GM03348 (cell line): Measurements from ENCODE around the gene SINHCAF.

Experiments
- DNase-seq: peaks from one replicate; pipeline ENCODE4 v3.0.0; 2012; ENCODE audit warnings: low spot score

SINHCAF gene

DNA sequence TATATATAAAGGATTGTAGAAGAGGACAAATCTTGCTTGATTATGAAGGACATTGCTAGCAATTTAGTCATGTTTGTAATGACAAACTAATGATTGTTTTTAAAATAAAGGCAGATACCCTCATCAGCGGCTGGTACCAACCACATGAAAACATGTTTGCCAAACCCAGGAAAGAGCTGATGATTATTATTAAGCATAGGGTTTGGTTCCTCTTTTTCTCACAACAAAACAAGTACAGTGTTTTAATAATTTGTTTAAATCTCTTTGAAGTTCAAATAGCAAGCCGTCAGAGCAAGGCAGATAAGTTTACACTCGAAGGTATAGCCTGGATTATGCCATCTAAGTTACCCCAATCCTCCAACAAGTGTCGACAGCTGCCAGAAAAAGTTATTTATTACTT is 5.3 kb upstream of the SINHCAF start:
- no peak for DNase-seq

- DNase-seq = peak; percentile 11
These were observed 1.0 kb upstream of the SINHCAF start for GRCh38 chr12:31326736-31327659.

- no peak for DNase-seq
These were observed 450 bp downstream of the SINHCAF start for GRCh38 chr12:31325524-31325875.

DNA sequence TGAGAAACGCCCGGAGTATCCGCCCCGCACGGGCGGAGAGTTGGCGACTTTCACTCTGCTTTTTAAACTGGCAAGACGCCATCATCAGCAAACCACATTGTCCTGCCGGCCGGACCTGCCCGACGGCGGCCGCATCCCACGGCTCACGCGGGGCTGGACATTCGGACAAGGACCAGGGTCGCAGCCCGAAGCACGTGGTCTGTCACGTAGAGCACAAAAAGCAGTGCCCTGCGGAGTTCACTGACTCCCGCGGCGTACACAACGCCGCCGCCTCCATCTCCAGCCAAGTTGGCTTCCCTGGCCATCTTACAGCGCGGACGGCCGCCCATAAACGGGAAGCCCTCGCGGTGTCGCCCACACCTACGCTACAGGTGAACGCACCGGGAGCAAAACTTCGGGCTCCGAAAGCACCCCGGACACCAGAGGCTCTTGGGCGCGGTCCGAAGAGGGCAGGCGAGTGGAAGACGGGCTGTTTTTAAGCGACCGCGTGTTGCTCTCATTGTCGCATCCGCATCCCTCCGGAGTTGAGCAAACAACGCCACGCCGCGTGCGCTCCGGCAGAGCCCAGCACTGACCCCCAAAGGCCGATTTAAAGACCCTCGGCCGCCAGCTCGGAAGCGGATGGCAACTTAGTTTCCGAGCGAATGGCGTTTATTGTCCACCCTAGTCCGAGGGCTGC is 966 bp downstream of the SINHCAF start:
- peak; percentile 65 for DNase-seq

DNA sequence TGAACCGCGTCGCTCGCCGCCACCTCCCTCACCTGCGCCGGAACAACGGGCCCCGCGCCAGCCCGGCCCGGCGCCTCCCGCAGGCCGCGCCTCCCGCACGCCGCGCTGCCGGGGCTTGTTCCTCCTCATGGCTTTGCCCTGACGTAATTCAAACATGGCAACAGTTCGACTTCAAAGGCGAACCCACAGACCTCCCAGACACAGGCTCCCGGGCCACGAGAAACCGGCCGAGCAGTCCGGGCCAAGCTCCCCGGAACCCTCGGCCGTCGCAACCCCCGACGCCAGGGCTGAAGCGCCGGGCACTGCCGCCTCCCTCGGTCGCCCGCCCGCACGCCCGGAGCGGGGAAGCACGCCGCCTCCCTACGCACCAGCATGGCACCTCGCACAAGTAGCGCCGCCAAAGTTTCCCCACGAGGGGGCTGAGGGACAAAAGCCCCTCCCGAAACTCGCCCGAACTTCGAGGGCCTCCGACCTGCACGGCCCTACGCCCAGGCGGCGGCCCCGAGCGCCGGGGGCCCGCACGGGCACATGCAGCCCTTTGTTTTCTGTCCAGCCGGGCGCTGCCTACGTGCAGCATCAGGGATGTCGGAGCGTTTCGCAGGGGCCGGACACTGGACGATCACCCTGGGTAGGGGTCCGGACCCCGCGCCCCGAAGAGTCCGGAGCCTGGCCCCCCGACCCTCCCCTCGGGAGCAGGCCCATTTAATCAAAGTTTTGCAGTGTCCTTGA is 1.7 kb downstream of the SINHCAF start:
- peak; percentile 83 for DNase-seq

GRCh38 chr12:31323391-31324115 is 2.4 kb downstream of the SINHCAF start:
- no peak for DNase-seq

DNA sequence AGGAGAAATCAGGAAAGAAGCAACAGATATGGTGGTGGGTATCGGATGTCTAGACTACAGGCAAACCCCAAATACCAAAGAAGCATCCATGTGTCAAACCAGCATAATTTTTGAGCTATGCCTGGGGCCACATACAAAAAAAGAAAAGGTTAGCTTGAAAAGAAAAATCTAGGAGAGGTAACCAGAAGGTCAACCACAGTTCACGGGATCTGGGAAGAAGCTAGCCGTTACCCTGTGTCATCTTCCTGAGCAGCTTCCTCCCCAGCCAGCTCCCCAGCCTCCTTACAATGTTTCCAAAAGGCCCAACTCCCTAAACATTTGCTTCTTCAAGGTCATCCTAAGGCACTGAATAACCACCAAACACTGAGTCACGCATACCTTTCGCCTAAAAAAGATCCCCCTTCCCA is 3.1 kb downstream of the SINHCAF start:
- DNase-seq = no peak

DNA sequence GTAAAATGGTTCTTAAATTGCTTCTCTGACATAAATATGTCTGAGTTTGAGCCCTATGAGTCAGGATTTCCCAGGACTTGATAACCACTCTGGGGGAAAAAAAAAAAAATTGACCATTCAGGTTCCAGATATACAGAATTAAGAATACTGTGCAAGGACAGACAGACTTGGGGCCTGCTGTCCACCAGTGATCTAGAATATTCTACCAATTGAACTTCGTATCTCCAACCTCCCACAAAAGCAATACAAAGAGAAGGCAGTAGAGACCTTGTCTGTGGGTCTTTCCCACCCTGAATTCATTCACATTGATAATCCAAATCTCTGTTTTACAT is 4.1 kb downstream of the SINHCAF start:
- DNase-seq = no peak

DNA sequence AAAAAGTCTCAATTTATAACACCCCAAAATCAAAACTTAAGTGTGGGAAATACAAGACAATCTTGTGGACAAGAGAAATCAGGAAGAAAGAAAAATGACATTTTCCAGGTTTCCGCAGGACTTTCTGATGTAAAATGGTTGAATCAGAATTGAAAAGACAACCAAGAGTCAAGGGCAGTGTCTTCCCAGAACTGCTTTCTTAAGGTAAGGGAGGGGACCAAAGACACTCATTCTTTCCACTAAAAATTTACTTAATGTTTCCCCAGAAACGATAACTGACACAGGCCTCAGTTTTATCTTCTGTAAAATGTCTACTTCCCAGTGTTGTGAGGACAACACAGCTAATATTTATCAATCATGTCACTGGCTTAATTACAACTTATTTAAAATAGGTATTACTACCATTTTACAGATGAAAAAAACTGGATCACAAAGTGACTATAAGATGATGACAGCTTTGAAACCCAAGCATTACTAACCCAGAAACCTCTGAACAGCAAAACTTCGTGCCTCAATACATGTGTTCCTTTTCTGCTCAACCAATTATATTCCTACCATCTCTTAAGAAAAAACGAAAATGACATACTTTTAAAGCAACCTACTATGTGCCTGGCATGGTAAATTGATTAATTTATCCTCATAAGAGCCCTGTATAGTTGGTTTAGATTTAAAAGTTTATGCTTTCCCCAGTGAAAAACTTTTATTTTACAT is 4.6 kb downstream of the SINHCAF start:
- DNase-seq = no peak

- DNase-seq = no peak
These were observed 7.2 kb downstream of the SINHCAF start for GRCh38 chr12:31318657-31319269.

GRCh38 chr12:31317471-31318395 is 8.2 kb downstream of the SINHCAF start:
- no peak for DNase-seq

DNA sequence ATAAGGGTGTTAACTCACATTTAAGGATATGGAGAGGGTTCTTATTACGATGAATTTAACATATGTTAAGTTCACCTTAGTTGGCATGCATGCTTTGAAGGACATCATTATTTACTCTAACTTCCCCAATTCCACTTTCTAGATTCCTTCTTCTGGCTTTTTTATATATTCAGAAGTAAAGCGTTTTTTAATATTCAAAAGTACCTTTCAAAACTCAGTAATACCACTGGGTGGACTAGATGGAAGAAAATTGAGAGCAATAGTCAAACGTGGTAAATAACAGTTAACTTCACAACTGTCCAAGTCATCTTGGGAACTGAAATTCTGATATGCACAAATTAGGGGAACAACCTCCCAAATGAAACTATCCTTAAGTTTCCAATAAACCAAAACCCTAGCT is 9.1 kb downstream of the SINHCAF start:
- DNase-seq = no peak

DNA sequence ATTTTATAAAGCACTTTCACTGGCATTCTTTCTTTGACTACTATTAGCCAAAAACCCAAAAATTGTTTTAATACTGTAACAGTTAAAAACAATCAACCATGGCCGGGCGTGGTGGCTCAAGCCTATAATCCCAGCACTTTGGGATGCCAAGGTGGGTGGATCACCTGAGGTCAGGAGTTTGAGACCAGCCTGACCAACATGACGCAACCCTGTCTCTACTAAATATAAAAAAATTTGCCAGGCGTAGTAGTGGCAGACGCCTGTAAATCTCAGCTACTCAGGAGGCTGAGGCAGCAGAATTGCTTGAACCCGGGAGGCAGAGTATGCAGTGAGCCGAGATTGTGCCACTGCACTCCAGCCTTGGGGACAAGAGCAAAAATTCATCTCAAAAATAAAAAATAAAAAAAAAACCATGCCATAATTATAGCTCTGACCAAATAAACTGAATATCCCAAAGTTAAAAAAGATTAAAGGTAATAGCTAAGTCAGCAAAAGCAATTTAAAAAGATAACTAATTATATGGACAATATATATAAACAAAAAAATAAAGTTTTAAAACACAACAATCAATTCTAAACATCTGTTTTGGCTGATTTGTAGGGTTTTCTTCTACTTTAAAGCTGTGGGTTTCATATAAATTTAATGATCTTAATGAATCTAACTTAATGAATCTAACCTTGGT is 10.0 kb downstream of the SINHCAF start:
- DNase-seq = no peak

- no peak for DNase-seq
These were observed 10.8 kb downstream of the SINHCAF start for GRCh38 chr12:31315044-31315715.

DNA sequence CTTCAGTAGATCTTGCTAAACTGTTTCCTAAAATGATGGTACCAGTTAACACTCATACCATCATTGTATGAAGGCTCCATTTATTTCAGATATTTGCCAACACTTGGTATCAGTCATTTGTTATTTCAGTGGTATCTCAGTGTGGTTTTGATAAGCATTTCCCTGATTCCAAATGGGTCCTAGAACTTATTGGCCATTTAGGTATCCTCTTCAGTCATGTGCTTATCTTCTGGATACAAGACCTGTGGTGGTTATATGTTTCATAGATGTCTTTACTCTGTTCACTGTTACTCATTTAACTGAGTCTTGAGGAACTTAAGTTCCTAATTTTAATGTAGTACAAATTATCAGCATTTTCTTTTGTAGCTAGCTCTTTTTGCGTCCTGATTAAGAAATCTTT is 13.5 kb downstream of the SINHCAF start:
- no peak for DNase-seq

- DNase-seq = no peak
These were observed 14.2 kb downstream of the SINHCAF start for GRCh38 chr12:31311634-31312258.

DNA sequence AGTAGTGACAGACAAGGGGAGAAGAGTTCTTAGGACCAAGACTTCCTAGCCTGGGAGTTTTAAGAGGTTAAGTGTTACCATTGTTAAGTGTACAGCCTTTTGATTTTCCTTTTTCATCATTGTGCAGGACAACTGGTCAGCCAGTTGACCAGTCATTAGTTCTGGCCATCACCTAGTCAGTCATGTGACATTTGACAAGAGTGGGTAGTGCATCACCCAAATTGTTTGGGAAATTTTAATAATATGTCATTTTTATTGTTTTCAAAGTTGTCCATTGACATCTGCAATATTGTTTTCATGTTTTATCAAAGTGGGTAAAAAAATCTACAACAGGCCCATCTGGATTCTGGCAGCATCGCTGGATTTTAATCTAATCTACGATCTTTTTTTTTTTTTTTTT is 15.5 kb downstream of the SINHCAF start:
- no peak for DNase-seq

GRCh38 chr12:31309279-31309678 is 16.7 kb downstream of the SINHCAF start:
- no peak for DNase-seq
